CD4-positive, alpha-beta memory T cell (primary cell): ENCODE measurements around the gene TPPP. TPM values are rescaled to one million over a fixed set of nuclear protein-coding genes. Genes with fewer than 3 reads are reported as not detected.
A peak's percentile ranks its signal among the peaks of the same experiment; 100 is the strongest.
"Not testable (repeated sequence)": the region's sequence is repeated elsewhere in the genome, so short reads cannot be mapped to it uniquely, and the experiment has no call there.

Source experiments
- CTCF ChIA-PET: fragments of 350-600 bp; sonication (Branson Sonifier 250); formaldehyde crosslinking; loops from one replicate; lab custom pipeline; 2021; ENCODE audit warnings: inconsistent platforms; ENCODE audit not compliant: partially characterized antibody; lab: Charles Lee
- POLR2A ChIA-PET: fragments of 350-600 bp; sonication (Branson Sonifier 250); formaldehyde crosslinking; loops from one replicate; lab custom pipeline; 2021; ENCODE audit not compliant: partially characterized antibody; lab: Charles Lee
- DNase-seq, 5 donors: peaks; one replicate each; pipeline versions ENCODE4 v3.0.0 to v3.0.0-alpha.2; 2020 to 2022; ENCODE audit warnings: mixed read lengths in 1 of 5
- H3K27ac ChIP-seq: one replicate; pipeline ENCODE4 v1.7.0; 2013; ENCODE audit warnings: low read depth, low read length
- H3K27me3 ChIP-seq: 2 replicates; pipeline ENCODE4 v1.7.0; 2013; ENCODE audit warnings: mild to moderate bottlenecking, low read length, moderate library complexity; ENCODE audit not compliant: insufficient read depth
- H3K36me3 ChIP-seq: 2 replicates; pipeline ENCODE4 v1.7.0; 2013; ENCODE audit warnings: mild to moderate bottlenecking, low read length, moderate library complexity; ENCODE audit not compliant: insufficient read depth
- H3K4me1 ChIP-seq: 2 replicates; pipeline ENCODE4 v1.7.0; 2013; ENCODE audit warnings: mild to moderate bottlenecking, low read length, moderate library complexity; ENCODE audit not compliant: insufficient read depth
- H3K4me3 ChIP-seq, 2 donors: one replicate each; pipeline ENCODE4 v1.7.0; 2013; ENCODE audit warnings: low read length in 2 of 2, mild to moderate bottlenecking in 1 of 2
- H3K9me3 ChIP-seq, 2 donors: one replicate each; pipeline ENCODE4 v1.7.0; 2013; ENCODE audit warnings: low read length in 2 of 2, control low read depth in 1 of 2; ENCODE audit not compliant: control insufficient read depth in 1 of 2
- H3K27ac Mint-ChIP-seq, 7 donors: one replicate each; pipeline ENCODE4 v1.8.0; 2020 to 2021; ENCODE audit warnings: mixed read lengths in 7 of 7, mild to moderate bottlenecking in 6 of 7, inconsistent platforms in 3 of 7, moderate library complexity in 3 of 7
- H3K27me3 Mint-ChIP-seq, 2 donors: one replicate each; pipeline ENCODE4 v1.8.0; 2020 to 2021; ENCODE audit warnings: mixed read lengths in 2 of 2
- H3K36me3 Mint-ChIP-seq, 2 donors: one replicate each; pipeline ENCODE4 v1.8.0; 2020 to 2021; ENCODE audit warnings: mixed read lengths in 2 of 2, inconsistent platforms in 1 of 2, mild to moderate bottlenecking in 1 of 2
- H3K4me1 Mint-ChIP-seq, 4 donors: one replicate each; pipeline ENCODE4 v1.8.0; 2020 to 2021; ENCODE audit warnings: mixed read lengths in 4 of 4, mild to moderate bottlenecking in 1 of 4
- H3K4me3 Mint-ChIP-seq, 8 donors: one replicate each; pipeline ENCODE4 v1.8.0; 2020 to 2021; ENCODE audit warnings: mixed read lengths in 8 of 8, mild to moderate bottlenecking in 7 of 8, moderate library complexity in 6 of 8, inconsistent platforms in 3 of 8
- H3K9me3 Mint-ChIP-seq, 8 donors: one replicate each; pipeline ENCODE4 v1.8.0; 2020 to 2021; ENCODE audit warnings: mixed read lengths in 8 of 8, mild to moderate bottlenecking in 5 of 8, inconsistent platforms in 3 of 8, moderate library complexity in 1 of 8
- intact Hi-C: fragments of 100-400 bp; cut with micrococcal nuclease; formaldehyde crosslinking; loops from one replicate; pipeline ENCODE4 v1.15.1; 2023
- polyA plus RNA-seq, 2 donors: library from polyadenylated mRNA; unstranded; fragments of 300-500 nt; fragmentation: Illumina TruSeq; gene quantifications; one replicate each; pipeline ENCODE4 v1.2.3, GENCODE V29; 2021
- total RNA-seq, 2 experiments: library from RNA; stranded (reverse); gene quantifications; one replicate each; pipeline ENCODE4 v1.2.3, GENCODE V29; 2021

Gene TPPP
- total and polyA plus RNA-seq, 4 experiments from 2014 or later = 0.36 to 3.3 (median 1.1) TPM

GRCh38 chr5:708848-709517, 15.8 kb upstream of the TPPP start:
- H3K4me3 Mint-ChIP-seq, H3K4me1 ChIP-seq, H3K9me3 Mint-ChIP-seq, H3K27me3 Mint-ChIP-seq, H3K9me3 ChIP-seq, intact Hi-C loops, H3K27ac Mint-ChIP-seq, POLR2A ChIA-PET, H3K4me3 ChIP-seq, H3K36me3 Mint-ChIP-seq, DNase-seq, H3K36me3 ChIP-seq, H3K4me1 Mint-ChIP-seq, H3K27me3 ChIP-seq, CTCF ChIA-PET, H3K27ac ChIP-seq: not testable (repeated sequence)

GRCh38 chr5:708374-708773, 15.2 kb upstream of the TPPP start:
- H3K36me3 Mint-ChIP-seq, H3K4me1 Mint-ChIP-seq, POLR2A ChIA-PET, H3K4me1 ChIP-seq, H3K27ac Mint-ChIP-seq, H3K9me3 ChIP-seq, H3K27me3 ChIP-seq, H3K4me3 ChIP-seq, H3K36me3 ChIP-seq, H3K27ac ChIP-seq, DNase-seq, H3K9me3 Mint-ChIP-seq, CTCF ChIA-PET, H3K27me3 Mint-ChIP-seq, intact Hi-C loops, H3K4me3 Mint-ChIP-seq: not testable (repeated sequence)

GRCh38 chr5:706127-706526, 13.0 kb upstream of the TPPP start:
- H3K36me3 ChIP-seq, intact Hi-C loops, H3K4me1 ChIP-seq, H3K9me3 Mint-ChIP-seq, H3K27ac Mint-ChIP-seq, H3K36me3 Mint-ChIP-seq, H3K4me3 ChIP-seq, DNase-seq, CTCF ChIA-PET, H3K4me3 Mint-ChIP-seq, H3K27me3 Mint-ChIP-seq, H3K27me3 ChIP-seq, H3K4me1 Mint-ChIP-seq, POLR2A ChIA-PET, H3K27ac ChIP-seq, H3K9me3 ChIP-seq: not testable (repeated sequence)

GRCh38 chr5:696753-697702, 3.9 kb upstream of the TPPP start:
- DNase-seq, CTCF ChIA-PET, H3K4me1 ChIP-seq, H3K36me3 Mint-ChIP-seq, H3K27ac Mint-ChIP-seq, H3K27me3 Mint-ChIP-seq, H3K27me3 ChIP-seq, H3K36me3 ChIP-seq, H3K9me3 ChIP-seq, H3K27ac ChIP-seq, intact Hi-C loops, H3K4me1 Mint-ChIP-seq, H3K4me3 ChIP-seq, H3K4me3 Mint-ChIP-seq: not testable (repeated sequence)
- H3K9me3 Mint-ChIP-seq = peaks cover 2 to 19% (median 13%) of the 10 kb centered on the region in 8 donors
- POLR2A ChIA-PET = interaction anchor here (0.9 kb wide), 1 partner anchor 92 kb away, joined by 3 read pairs; no protein-coding TSS in a partner anchor

- H3K27ac ChIP-seq, H3K27me3 Mint-ChIP-seq, H3K27me3 ChIP-seq, H3K27ac Mint-ChIP-seq, H3K4me1 ChIP-seq, CTCF ChIA-PET, H3K4me1 Mint-ChIP-seq, DNase-seq, H3K36me3 ChIP-seq, H3K9me3 ChIP-seq, H3K36me3 Mint-ChIP-seq, intact Hi-C loops, H3K4me3 Mint-ChIP-seq, H3K4me3 ChIP-seq, POLR2A ChIA-PET: not testable (repeated sequence)
- peaks cover 2 to 19% (median 13%) of the 10 kb centered on the region in 8 donors for H3K9me3 Mint-ChIP-seq
Measured at GRCh38 chr5:696191-696590, 3.0 kb upstream of the TPPP start.

GRCh38 chr5:695475-695874, 2.3 kb upstream of the TPPP start:
- H3K9me3 ChIP-seq, H3K4me3 ChIP-seq, H3K4me3 Mint-ChIP-seq, H3K27me3 ChIP-seq, H3K36me3 Mint-ChIP-seq, H3K27ac Mint-ChIP-seq, H3K4me1 Mint-ChIP-seq, DNase-seq, POLR2A ChIA-PET, H3K27ac ChIP-seq, H3K36me3 ChIP-seq, H3K27me3 Mint-ChIP-seq, CTCF ChIA-PET, intact Hi-C loops, H3K4me1 ChIP-seq: not testable (repeated sequence)
- H3K9me3 Mint-ChIP-seq = peaks cover 2 to 19% (median 13%) of the 10 kb centered on the region in 8 donors

GRCh38 chr5:694042-694431, 885 bp upstream of the TPPP start:
- H3K27ac Mint-ChIP-seq, POLR2A ChIA-PET, H3K36me3 ChIP-seq, H3K27me3 Mint-ChIP-seq, H3K4me3 ChIP-seq, H3K4me1 ChIP-seq, H3K4me1 Mint-ChIP-seq, H3K27ac ChIP-seq, CTCF ChIA-PET, H3K36me3 Mint-ChIP-seq, intact Hi-C loops, H3K9me3 ChIP-seq, H3K27me3 ChIP-seq: not testable (repeated sequence)
- peak overlapping the region in 3 of 8 donors; percentile 34 to 63 (median 39) for H3K4me3 Mint-ChIP-seq
- DNase-seq = peak in 1 of 5 donors; percentile 52
- H3K9me3 Mint-ChIP-seq = peaks cover 0 to 12% (median 8%) of the 10 kb centered on the region in 8 donors
